ENCODE data around the gene CDC7.
"Not testable (repeated sequence)": the region's sequence is repeated elsewhere in the genome, so short reads cannot be mapped to it uniquely, and the experiment has no call there.

CDC7 gene

DNA sequence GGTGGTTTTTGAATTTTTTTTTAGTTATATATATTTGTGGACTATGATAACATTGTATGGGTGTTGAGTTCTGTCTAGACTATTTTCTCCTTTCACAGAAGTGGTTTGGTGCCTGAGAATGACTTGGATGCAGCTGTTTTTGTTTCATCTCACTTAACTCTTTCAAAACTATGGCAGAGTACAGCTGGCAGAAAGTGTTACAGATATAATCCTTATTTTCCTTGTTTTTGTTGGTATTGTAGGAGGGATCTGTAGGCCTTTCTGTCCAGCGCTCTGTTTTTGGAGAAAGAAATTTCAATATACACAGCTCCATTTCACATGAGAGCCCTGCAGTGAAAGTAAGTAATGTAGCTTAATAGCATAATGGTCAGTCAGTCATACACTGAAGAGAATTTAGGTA is 13.1 kb downstream of the CDC7 start:
- H3K9ac ChIP-seq (ENCODE audit: low read length) = no peak overlapping the region

DNA sequence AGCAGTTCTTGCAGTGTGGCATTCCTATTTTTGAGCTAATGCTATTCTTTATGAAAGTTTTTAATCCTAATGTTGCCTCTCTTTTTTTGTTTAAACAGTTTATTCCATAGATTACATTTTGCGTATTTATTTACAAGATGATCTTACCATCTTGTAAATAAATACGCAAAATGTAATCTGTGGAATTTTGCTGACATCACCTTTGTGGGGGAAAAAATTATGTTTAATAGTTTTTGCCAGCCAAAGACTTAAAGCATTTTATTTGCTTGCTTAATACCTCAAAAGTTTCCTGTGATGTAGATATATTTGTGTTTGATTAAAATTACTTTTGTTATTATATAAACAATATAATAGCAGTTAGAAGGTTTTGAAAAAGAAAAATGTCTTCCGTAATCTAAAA is 15.3 kb downstream of the CDC7 start:
- no peaks in the 10 kb centered on the region for H3K4me1 ChIP-seq (ENCODE audit: control insufficient read depth, insufficient read depth, low read length)
- H3K4me3 ChIP-seq (ENCODE audit: low read length) = no peak overlapping the region
- no peaks in the 10 kb centered on the region for H3K36me3 ChIP-seq (ENCODE audit: control insufficient read depth, insufficient read depth, low read length)
- H3K9me3 ChIP-seq (ENCODE audit: control insufficient read depth, low read length) = no peaks in the 10 kb centered on the region
- H3K27me3 ChIP-seq (ENCODE audit: control insufficient read depth, insufficient read depth, low read length) = no peaks in the 10 kb centered on the region
- no peak overlapping the region for H3K9ac ChIP-seq (ENCODE audit: low read length)

More for the DNA sequence above, 13.1 kb downstream of the CDC7 start:
- H3K27me3 ChIP-seq (ENCODE audit: control insufficient read depth, insufficient read depth, low read length) = no peaks in the 10 kb centered on the region
- H3K4me3 ChIP-seq (ENCODE audit: low read length) = no peak overlapping the region
- no peaks in the 10 kb centered on the region for H3K36me3 ChIP-seq (ENCODE audit: control insufficient read depth, insufficient read depth, low read length)
- H3K4me1 ChIP-seq (ENCODE audit: control insufficient read depth, insufficient read depth, low read length) = no peaks in the 10 kb centered on the region
- no peaks in the 10 kb centered on the region for H3K9me3 ChIP-seq (ENCODE audit: control insufficient read depth, low read length)

DNA sequence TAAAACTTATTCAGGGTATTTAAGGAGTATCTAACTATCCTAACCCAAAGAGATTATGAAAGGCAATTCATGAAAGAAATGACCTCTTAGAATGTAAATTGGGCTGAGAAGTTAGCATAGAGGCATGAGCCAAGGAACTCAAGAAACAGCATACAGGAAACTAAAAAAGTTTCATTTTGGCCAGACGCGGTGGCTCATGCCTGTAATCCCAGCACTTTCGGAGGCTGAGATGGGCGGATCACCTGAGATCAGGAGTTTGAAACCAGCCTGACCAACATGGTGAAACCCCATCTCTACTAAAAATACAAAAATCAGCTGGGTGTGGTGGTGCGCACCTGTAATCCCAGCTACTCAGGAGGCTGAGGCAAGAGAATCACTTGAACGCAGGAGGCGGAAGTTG is 16.0 kb downstream of the CDC7 start:
- H3K9me3 ChIP-seq (ENCODE audit: control insufficient read depth, low read length); H3K4me3 ChIP-seq (ENCODE audit: low read length); H3K9ac ChIP-seq (ENCODE audit: low read length); H3K36me3 ChIP-seq (ENCODE audit: control insufficient read depth, insufficient read depth, low read length); H3K27me3 ChIP-seq (ENCODE audit: control insufficient read depth, insufficient read depth, low read length); H3K4me1 ChIP-seq (ENCODE audit: control insufficient read depth, insufficient read depth, low read length): not testable (repeated sequence)

DNA sequence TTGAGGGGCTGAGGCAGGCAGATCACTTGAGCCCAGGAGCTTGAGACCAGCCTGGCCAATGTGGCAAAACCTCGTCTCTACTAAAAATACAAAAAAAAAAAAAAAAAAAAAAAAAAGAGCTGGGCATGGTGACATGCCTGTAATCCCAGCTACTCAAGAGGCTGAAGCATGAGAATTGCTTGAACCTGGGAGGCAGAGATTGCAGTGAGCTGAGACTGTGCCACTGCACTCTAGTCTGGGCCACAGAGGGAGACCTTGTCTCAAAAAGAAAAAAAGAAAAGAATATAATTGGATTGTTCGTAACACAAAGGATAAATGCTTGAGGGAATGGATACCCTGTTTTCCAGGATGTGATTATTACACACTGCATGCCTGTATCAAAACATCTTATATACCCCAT is 18.5 kb downstream of the CDC7 start:
- H3K27me3 ChIP-seq (ENCODE audit: control insufficient read depth, insufficient read depth, low read length); H3K4me1 ChIP-seq (ENCODE audit: control insufficient read depth, insufficient read depth, low read length); H3K36me3 ChIP-seq (ENCODE audit: control insufficient read depth, insufficient read depth, low read length); H3K9me3 ChIP-seq (ENCODE audit: control insufficient read depth, low read length); H3K4me3 ChIP-seq (ENCODE audit: low read length); H3K9ac ChIP-seq (ENCODE audit: low read length): not testable (repeated sequence)

DNA sequence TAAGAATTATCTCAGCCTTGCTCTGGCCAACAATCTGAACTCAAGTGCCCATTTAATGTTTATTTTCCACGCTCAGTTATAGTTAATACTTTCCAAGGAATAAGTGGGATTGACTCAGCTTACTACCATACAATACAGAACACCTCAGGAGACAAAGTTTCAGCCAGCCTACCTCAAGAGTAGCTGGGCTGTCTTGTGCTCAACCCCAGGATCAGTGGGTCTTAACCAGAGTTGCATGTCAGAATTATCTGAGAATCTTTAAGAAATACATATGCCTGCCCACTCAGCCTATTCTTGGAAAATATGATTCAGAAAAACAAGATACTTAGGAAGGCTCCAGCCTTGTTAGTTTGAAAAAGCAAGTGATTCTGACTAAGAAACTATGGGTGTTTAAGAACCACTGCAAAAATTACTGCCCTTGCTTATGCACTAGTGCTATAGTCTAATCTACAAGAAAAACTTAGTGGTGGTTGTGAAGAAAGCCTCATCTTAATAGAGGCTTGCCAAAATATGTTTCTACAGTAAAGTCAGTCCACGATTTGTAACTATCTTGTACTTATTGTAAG is 20.4 kb downstream of the CDC7 start:
- Histone ChIP-seq H3K4me3 (ENCODE audit: low read length) (no peak overlapping the region), H3K9ac (ENCODE audit: low read length) (no peak overlapping the region), H3K9me3 (ENCODE audit: control insufficient read depth, low read length) (no peaks in the 10 kb centered on the region), H3K27me3 (ENCODE audit: control insufficient read depth, insufficient read depth, low read length) (no peaks in the 10 kb centered on the region), H3K4me1 (ENCODE audit: control insufficient read depth, insufficient read depth, low read length) (no peaks in the 10 kb centered on the region), H3K36me3 (ENCODE audit: control insufficient read depth, insufficient read depth, low read length) (no peaks in the 10 kb centered on the region)

DNA sequence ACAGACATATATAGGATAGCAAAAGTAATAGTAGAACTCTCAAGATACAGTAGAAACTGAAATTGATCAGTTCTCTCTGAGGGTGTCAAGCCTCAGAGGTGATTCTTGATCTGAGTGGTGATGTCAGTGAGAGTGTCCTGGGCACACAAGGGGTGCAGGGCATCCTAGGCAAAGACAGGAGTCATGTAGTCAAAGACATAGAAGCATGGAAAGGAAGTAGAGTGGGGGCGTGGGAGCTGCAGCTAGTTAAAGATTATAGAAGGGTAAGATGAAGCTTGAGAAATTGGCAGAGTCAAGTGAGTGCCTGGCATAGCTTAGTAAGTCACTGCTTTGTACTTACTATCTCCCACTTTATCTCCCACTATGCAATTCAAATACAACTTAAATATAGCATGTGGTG is 22.8 kb downstream of the CDC7 start:
- Histone ChIP-seq H3K9ac (ENCODE audit: low read length) (no peak overlapping the region), H3K36me3 (ENCODE audit: control insufficient read depth, insufficient read depth, low read length) (no peaks in the 10 kb centered on the region), H3K4me3 (ENCODE audit: low read length) (no peak overlapping the region), H3K4me1 (ENCODE audit: control insufficient read depth, insufficient read depth, low read length) (no peaks in the 10 kb centered on the region), H3K9me3 (ENCODE audit: control insufficient read depth, low read length) (no peaks in the 10 kb centered on the region), H3K27me3 (ENCODE audit: control insufficient read depth, insufficient read depth, low read length) (no peaks in the 10 kb centered on the region)

DNA sequence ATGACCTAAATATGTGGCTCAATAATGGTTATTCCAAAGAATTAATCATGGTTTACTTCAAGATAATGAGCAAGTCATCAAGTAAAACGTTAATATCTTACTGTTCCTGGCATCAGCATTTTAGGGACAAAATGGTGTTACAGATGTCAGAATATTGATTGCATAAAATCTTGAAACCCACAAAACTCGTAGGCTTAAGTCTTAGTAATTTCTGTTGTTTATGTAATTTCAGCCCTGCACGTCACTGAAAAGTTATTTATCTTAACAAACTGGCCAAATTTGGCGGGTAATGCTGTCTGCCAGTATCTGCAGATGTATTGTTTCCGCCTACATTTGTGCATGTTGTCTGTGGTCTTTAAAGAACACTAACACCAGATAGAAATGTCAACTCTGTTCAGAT is 25.8 kb downstream of the CDC7 start:
- H3K9ac ChIP-seq (ENCODE audit: low read length) = no peak overlapping the region
- H3K4me1 ChIP-seq (ENCODE audit: control insufficient read depth, insufficient read depth, low read length) = no peaks in the 10 kb centered on the region
- H3K4me3 ChIP-seq (ENCODE audit: low read length) = no peak overlapping the region
- H3K36me3 ChIP-seq (ENCODE audit: control insufficient read depth, insufficient read depth, low read length) = no peaks in the 10 kb centered on the region
- no peaks in the 10 kb centered on the region for H3K27me3 ChIP-seq (ENCODE audit: control insufficient read depth, insufficient read depth, low read length)
- no peaks in the 10 kb centered on the region for H3K9me3 ChIP-seq (ENCODE audit: control insufficient read depth, low read length)

DNA sequence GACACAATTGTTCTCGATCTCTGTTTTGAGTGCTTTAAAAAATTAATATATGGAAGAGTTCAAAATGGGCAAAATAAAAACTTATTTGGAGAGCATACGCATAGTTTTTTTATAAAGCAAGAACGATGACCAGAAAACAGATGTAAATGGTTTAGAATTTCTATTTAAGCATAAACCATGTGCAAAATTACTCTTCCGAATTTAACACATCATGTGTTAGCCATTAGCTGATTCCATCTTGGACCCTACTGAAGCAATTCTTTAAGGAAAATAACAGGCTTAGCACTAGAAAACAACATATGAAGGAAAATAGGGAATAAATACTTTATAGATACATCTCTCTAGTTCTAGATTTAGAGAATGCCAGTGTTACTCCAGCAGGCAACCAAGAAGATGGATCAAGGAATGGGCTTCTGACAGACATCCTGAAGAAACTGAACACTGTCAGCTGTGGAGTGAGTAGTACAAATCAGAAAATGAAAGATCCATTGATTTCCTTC is 26.7 kb downstream of the CDC7 start:
- Histone ChIP-seq H3K4me3 (ENCODE audit: low read length) (no peak overlapping the region), H3K36me3 (ENCODE audit: control insufficient read depth, insufficient read depth, low read length) (no peaks in the 10 kb centered on the region), H3K27me3 (ENCODE audit: control insufficient read depth, insufficient read depth, low read length) (no peaks in the 10 kb centered on the region), H3K4me1 (ENCODE audit: control insufficient read depth, insufficient read depth, low read length) (no peaks in the 10 kb centered on the region), H3K9ac (ENCODE audit: low read length) (no peak overlapping the region), H3K9me3 (ENCODE audit: control insufficient read depth, low read length) (no peaks in the 10 kb centered on the region)

DNA sequence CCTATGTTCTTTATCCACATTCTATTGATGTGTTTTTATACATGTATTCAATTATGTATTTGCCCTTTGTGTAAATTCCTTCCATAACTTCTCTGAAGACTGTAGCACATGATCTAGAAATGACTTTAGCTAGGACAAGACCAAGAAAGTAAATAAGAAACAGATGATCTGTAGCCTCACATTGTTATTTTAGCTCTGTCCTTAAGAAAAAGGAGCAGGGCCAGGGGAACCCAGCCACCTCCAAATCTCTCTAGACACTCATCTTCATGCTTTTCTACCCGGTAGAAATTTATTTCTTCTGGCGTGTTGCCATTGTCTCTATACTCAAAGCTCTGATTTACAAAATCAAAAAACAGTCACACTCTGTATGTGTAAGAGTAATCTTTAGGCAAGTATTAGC is 27.1 kb downstream of the CDC7 start:
- Histone ChIP-seq H3K36me3 (ENCODE audit: control insufficient read depth, insufficient read depth, low read length) (no peaks in the 10 kb centered on the region), H3K4me3 (ENCODE audit: low read length) (no peak overlapping the region), H3K9me3 (ENCODE audit: control insufficient read depth, low read length) (no peaks in the 10 kb centered on the region), H3K27me3 (ENCODE audit: control insufficient read depth, insufficient read depth, low read length) (no peaks in the 10 kb centered on the region), H3K9ac (ENCODE audit: low read length) (no peak overlapping the region), H3K4me1 (ENCODE audit: control insufficient read depth, insufficient read depth, low read length) (no peaks in the 10 kb centered on the region)

DNA sequence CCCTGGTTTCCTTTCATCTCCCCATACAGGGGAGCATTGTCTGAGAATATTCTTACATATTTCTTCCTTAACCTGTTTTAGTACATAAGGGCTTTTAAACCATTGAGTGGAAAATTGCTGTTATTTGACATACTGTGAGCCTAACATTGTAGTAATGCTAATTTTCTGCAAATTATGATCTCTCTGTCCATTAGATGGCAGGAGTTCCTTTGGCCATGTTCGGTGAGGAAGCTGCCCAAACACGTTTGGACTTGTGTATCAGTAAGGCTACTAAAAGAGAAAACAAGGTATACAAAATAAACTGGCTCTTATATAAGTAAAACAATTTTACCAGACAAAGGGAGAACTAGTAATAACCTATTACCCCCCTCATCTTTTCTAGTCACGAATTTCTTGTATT is 29.2 kb downstream of the CDC7 start:
- Histone ChIP-seq H3K36me3 (ENCODE audit: control insufficient read depth, insufficient read depth, low read length) (no peaks in the 10 kb centered on the region), H3K27me3 (ENCODE audit: control insufficient read depth, insufficient read depth, low read length) (no peaks in the 10 kb centered on the region), H3K4me1 (ENCODE audit: control insufficient read depth, insufficient read depth, low read length) (no peaks in the 10 kb centered on the region), H3K4me3 (ENCODE audit: low read length) (no peak overlapping the region), H3K9ac (ENCODE audit: low read length) (no peak overlapping the region), H3K9me3 (ENCODE audit: control insufficient read depth, low read length) (no peaks in the 10 kb centered on the region)

DNA sequence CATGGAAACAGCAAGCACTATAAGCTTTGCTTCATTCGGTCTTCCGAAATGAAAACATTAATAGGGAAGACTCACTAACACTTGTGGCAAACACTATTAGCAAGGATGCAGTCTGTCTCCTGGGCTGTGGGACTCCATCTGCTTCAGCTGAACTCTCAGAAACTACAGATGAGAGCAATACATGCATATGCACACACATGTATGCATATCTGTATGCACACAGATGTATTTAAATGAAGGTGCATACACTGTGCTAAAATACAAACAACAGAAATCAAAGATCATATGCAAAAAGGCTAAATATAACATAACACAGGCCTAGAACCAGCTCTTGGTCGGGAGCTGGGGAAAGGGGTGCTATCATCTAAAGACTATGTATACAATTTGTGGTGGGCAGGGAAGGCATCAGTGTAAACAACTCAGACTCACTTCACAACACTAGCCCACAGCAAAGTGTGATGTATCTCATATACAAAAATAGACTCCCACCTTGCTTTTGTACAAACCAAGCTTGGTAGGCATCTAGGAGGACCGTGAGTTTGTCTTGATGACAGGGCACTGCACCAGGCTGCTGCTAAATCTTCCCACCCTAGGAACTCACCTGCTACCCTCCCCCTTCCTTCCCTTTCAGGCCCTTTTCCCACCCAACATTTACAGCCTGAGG is 32.8 kb downstream of the CDC7 start:
- no peak overlapping the region for H3K9ac ChIP-seq (ENCODE audit: low read length)
- H3K36me3 ChIP-seq (ENCODE audit: control insufficient read depth, insufficient read depth, low read length) = no peaks in the 10 kb centered on the region
- no peaks in the 10 kb centered on the region for H3K9me3 ChIP-seq (ENCODE audit: control insufficient read depth, low read length)
- no peak overlapping the region for H3K4me3 ChIP-seq (ENCODE audit: low read length)
- H3K4me1 ChIP-seq (ENCODE audit: control insufficient read depth, insufficient read depth, low read length) = no peaks in the 10 kb centered on the region
- H3K27me3 ChIP-seq (ENCODE audit: control insufficient read depth, insufficient read depth, low read length) = no peaks in the 10 kb centered on the region

DNA sequence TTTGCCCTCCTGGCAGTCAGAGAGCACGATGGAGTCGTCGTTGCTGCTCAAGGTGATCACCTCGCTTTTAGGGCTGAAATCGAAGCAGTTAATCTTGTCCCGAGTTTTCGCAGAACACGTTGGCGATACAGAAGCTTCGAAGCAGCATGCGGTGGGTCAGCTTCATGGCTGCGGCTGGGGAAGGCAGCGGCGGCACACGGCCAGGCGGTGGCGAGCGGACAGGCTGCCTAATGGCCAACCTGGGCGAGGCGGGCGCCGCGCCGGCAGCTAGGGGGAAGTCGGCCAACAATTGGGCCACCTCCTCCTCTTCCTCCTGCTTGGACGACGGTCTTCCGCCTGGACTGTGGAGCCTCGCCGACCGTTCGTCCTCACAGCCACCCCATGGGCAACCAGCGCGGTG is 34.8 kb downstream of the CDC7 start:
- Histone ChIP-seq H3K9ac (ENCODE audit: low read length) (no peak overlapping the region), H3K4me3 (ENCODE audit: low read length) (no peak overlapping the region)

More for the DNA sequence above, 34.8 kb downstream of the CDC7 start:
- Histone ChIP-seq H3K36me3 (ENCODE audit: control insufficient read depth, insufficient read depth, low read length) (no peaks in the 10 kb centered on the region), H3K9me3 (ENCODE audit: control insufficient read depth, low read length) (no peaks in the 10 kb centered on the region), H3K4me1 (ENCODE audit: control insufficient read depth, insufficient read depth, low read length) (no peaks in the 10 kb centered on the region), H3K27me3 (ENCODE audit: control insufficient read depth, insufficient read depth, low read length) (no peaks in the 10 kb centered on the region)
